Stimulated activated CD8-positive, alpha-beta memory T cell treated with anti-CD3 and anti-CD28 coated beads, Interleukin-4, amount 100 ng/mL, for 48 hours (primary cell): ENCODE results near the gene MOB1B.
"Not testable (repeated sequence)": the region's sequence is repeated elsewhere in the genome, so short reads cannot be mapped to it uniquely, and the experiment has no call there.

Source experiments
- DNase-seq: peaks from one replicate; pipeline ENCODE4 v3.0.0-alpha.2; 2020

Gene MOB1B

GRCh38 chr4:70958681-70959080 is 56.5 kb downstream of the MOB1B start:
- no peak for DNase-seq

- no peak for DNase-seq
These were observed 66.9 kb downstream of the MOB1B start for GRCh38 chr4:70969076-70969475.

- DNase-seq = no peak
These were observed 74.1 kb downstream of the MOB1B start for GRCh38 chr4:70976252-70976651.

- DNase-seq = no peak
These were observed 77.4 kb downstream of the MOB1B start for GRCh38 chr4:70979445-70980008.

- DNase-seq = no peak
These were observed 78.0 kb downstream of the MOB1B start for GRCh38 chr4:70980196-70980595.

- no peak for DNase-seq
These were observed 81.9 kb downstream of the MOB1B start for GRCh38 chr4:70984106-70984505.

GRCh38 chr4:70984589-70984988 is 82.4 kb downstream of the MOB1B start:
- DNase-seq = no peak

- DNase-seq = no peak
These were observed 89.4 kb downstream of the MOB1B start for GRCh38 chr4:70991596-70991995.

GRCh38 chr4:70992391-70992881 is 90.3 kb downstream of the MOB1B start:
- no peak for DNase-seq

GRCh38 chr4:70993181-70994068 is 91.3 kb downstream of the MOB1B start, which contains the start of gene DCK:
Gene DCK (plus strand): TSS chr4:70993649. CDS start chr4:70993836, 187 bp downstream.
- peak; percentile 92 for DNase-seq

- no peak for DNase-seq
These were observed 91.8 kb downstream of the MOB1B start for GRCh38 chr4:70994069-70994366.

GRCh38 chr4:70994387-70995099 is 92.4 kb downstream of the MOB1B start:
- no peak for DNase-seq

- peak; percentile 33 for DNase-seq
These were observed 93.8 kb downstream of the MOB1B start for GRCh38 chr4:70996018-70996360.

- no peak for DNase-seq
These were observed 94.9 kb downstream of the MOB1B start for GRCh38 chr4:70997036-70997435.

- no peak for DNase-seq
These were observed 95.4 kb downstream of the MOB1B start for GRCh38 chr4:70997546-70997945.

- not testable (repeated sequence) for DNase-seq
These were observed 97.5 kb downstream of the MOB1B start for GRCh38 chr4:70999639-71000038.

GRCh38 chr4:71001363-71001762 is 99.2 kb downstream of the MOB1B start:
- DNase-seq = not testable (repeated sequence)

- DNase-seq = peak; percentile 76
These were observed 102.2 kb downstream of the MOB1B start for GRCh38 chr4:71004281-71004851.

- not testable (repeated sequence) for DNase-seq
These were observed 102.9 kb downstream of the MOB1B start for GRCh38 chr4:71005025-71005424.

- DNase-seq = no peak
These were observed 104.2 kb downstream of the MOB1B start for GRCh38 chr4:71006203-71006907.

- DNase-seq = no peak
These were observed 106.0 kb downstream of the MOB1B start for GRCh38 chr4:71008196-71008595.

GRCh38 chr4:71009086-71009485 is 106.9 kb downstream of the MOB1B start:
- no peak for DNase-seq
